ENCODE measurements around the gene MAP3K14. TPM values are rescaled to one million over a fixed set of nuclear protein-coding genes. Genes with fewer than 3 reads are reported as not detected.

Gene MAP3K14
- total and polyA plus RNA-seq, 2 experiments from 2014 or later, result 1.3 to 2.9 TPM

- no peak overlapping the region for H3K4me3 ChIP-seq
- no peaks in the 10 kb centered on the region for H3K27me3 ChIP-seq
- DNase-seq (ENCODE audit: low read depth in 1 of 2, low spot score in 1 of 2), result peak in 1 of 2 donors; percentile 25
- H3K27ac ChIP-seq, result peak overlapping the region; percentile 60
- peaks cover 47% of the 10 kb centered on the region for H3K4me1 ChIP-seq (ENCODE audit: low read depth)
- no peaks in the 10 kb centered on the region for H3K9me3 ChIP-seq (ENCODE audit: low read depth)
- no peaks in the 10 kb centered on the region for H3K36me3 ChIP-seq
- no peak for TF ChIP-seq CTCF (IDR thresholded peaks at IDR 0.05; ENCODE audit: low read depth, low read length)
These were observed 27.2 kb downstream of the MAP3K14 start for GRCh38 chr17:45289301-45290268.

GRCh38 chr17:45288825-45289224, 28.0 kb downstream of the MAP3K14 start:
- H3K36me3 ChIP-seq, result peaks cover 5% of the 10 kb centered on the region
- H3K4me3 ChIP-seq, result no peak overlapping the region
- H3K4me1 ChIP-seq (ENCODE audit: low read depth), result peaks cover 40% of the 10 kb centered on the region
- peak overlapping the region; percentile 60 for H3K27ac ChIP-seq
- H3K9me3 ChIP-seq (ENCODE audit: low read depth), result no peaks in the 10 kb centered on the region
- DNase-seq (ENCODE audit: low read depth in 1 of 2, low spot score in 1 of 2), result peak in 1 of 2 donors; percentile 40
- no peak for TF ChIP-seq CTCF (IDR thresholded peaks at IDR 0.05; ENCODE audit: low read depth, low read length)
- H3K27me3 ChIP-seq, result no peaks in the 10 kb centered on the region

DNA sequence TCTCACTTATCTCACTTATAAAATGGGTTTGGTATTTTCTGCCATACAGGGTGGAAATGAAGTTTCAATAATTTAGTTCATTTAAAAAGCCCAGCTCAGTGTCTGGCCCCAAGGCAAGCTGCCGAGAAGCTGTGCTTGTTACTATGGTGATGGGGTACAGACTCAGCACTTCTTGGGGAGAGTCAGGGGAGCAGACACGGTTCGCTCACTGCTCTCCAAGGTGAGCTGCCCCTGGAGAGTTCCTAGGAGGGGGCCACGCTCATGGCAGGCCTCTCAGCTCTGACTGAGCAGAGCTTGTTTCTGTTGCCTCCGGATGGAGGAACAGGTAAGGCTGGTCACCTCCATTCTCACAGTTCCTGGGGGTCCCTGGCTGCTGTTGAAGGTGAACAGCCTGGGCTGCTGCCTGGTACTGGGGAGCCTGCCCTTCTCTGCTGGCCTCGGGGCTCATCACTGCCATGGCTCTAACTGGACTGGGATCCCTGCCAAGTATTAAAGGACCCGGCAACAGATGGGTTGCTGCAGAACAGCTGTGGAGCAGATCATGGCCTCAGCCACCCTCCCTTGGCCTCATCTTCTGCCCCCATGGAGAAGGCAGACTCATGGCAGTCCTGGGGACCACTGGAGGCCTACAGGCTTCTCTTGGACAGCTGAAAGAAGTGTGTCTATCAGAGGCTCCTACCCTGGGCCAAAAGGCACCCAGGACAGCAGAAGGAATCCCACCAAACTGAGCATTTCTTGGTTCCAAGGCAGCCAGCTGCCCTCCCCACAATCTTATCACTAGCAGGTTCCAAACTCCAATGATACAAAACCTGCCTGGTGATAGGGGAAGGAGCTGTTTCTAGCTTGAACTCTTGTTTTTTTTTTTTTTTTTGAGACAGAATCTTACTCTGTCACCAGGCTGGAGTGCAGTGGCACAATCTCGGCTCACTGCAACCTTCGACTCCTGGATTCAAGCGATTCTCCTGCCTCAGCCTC, 29.0 kb downstream of the MAP3K14 start:
- H3K27me3 ChIP-seq, result no peaks in the 10 kb centered on the region
- DNase-seq (ENCODE audit: low read depth in 1 of 2, low spot score in 1 of 2), result no peak
- peaks cover 5% of the 10 kb centered on the region for H3K36me3 ChIP-seq
- H3K4me1 ChIP-seq (ENCODE audit: low read depth), result peaks cover 34% of the 10 kb centered on the region
- H3K4me3 ChIP-seq, result no peak overlapping the region
- H3K27ac ChIP-seq, result no peak overlapping the region
- H3K9me3 ChIP-seq (ENCODE audit: low read depth), result no peaks in the 10 kb centered on the region
- no peak for TF ChIP-seq CTCF (IDR thresholded peaks at IDR 0.05; ENCODE audit: low read depth, low read length)

GRCh38 chr17:45286286-45286685, 30.5 kb downstream of the MAP3K14 start:
- H3K27me3 ChIP-seq, result no peaks in the 10 kb centered on the region
- no peak for DNase-seq (ENCODE audit: low read depth in 1 of 2, low spot score in 1 of 2)
- peaks cover 33% of the 10 kb centered on the region for H3K4me1 ChIP-seq (ENCODE audit: low read depth)
- TF ChIP-seq CTCF (IDR thresholded peaks at IDR 0.05; ENCODE audit: low read depth, low read length), result no peak
- no peak overlapping the region for H3K27ac ChIP-seq
- H3K9me3 ChIP-seq (ENCODE audit: low read depth), result no peaks in the 10 kb centered on the region
- no peak overlapping the region for H3K4me3 ChIP-seq
- H3K36me3 ChIP-seq, result peaks cover 5% of the 10 kb centered on the region

Data from cardiac muscle cell (in vitro differentiated cells and primary cell).